H9 (cell line): ENCODE measurements around the gene ATRIP. TPM values are rescaled to one million over a fixed set of nuclear protein-coding genes. Genes with fewer than 3 reads are reported as not detected.

Experiments
- DNase-seq: peaks from one replicate; pipeline ENCODE4 v3.0.0-alpha.2; 2017
- H2AFZ ChIP-seq: one replicate; pipeline ENCODE4 v1.6.1; 2013; ENCODE audit warnings: mild to moderate bottlenecking, low read length, control low read depth, moderate library complexity
- H2AK5ac ChIP-seq: 2 replicates; pipeline ENCODE4 v1.6.1; 2013; ENCODE audit warnings: low read length, control low read depth, mixed read lengths; ENCODE audit not compliant: insufficient read length
- H2BK120ac ChIP-seq: one replicate; pipeline ENCODE4 v1.6.1; 2013; ENCODE audit warnings: low read depth, mild to moderate bottlenecking, low read length, control low read depth, inconsistent platforms; ENCODE audit not compliant: poor library complexity, severe bottlenecking
- H2BK12ac ChIP-seq: 2 replicates; pipeline ENCODE4 v1.6.1; 2013; ENCODE audit warnings: low read length, control low read depth, mixed read lengths, low read depth; ENCODE audit not compliant: insufficient read length
- H2BK15ac ChIP-seq: 2 replicates; pipeline ENCODE4 v1.6.1; 2013; ENCODE audit warnings: low read depth, low read length, control low read depth
- H2BK20ac ChIP-seq: one replicate; pipeline ENCODE4 v1.6.1; 2013; ENCODE audit warnings: low read depth, mild to moderate bottlenecking, low read length, control low read depth, inconsistent platforms; ENCODE audit not compliant: poor library complexity, severe bottlenecking
- H2BK5ac ChIP-seq: 2 replicates; pipeline ENCODE4 v1.6.1; 2013; ENCODE audit warnings: low read length, control low read depth, mixed read lengths; ENCODE audit not compliant: insufficient read length
- H3K14ac ChIP-seq: 2 replicates; pipeline ENCODE4 v1.6.1; 2013; ENCODE audit warnings: low read length, control low read depth; ENCODE audit not compliant: insufficient read depth
- H3K18ac ChIP-seq: 2 replicates; pipeline ENCODE4 v1.6.1; 2013; ENCODE audit warnings: low read depth, mild to moderate bottlenecking, mixed read lengths, low read length, control low read depth; ENCODE audit not compliant: insufficient read length
- H3K23ac ChIP-seq: 2 replicates; pipeline ENCODE4 v1.6.1; 2013; ENCODE audit warnings: low read length, control low read depth, mixed read lengths, low read depth; ENCODE audit not compliant: insufficient read length
- H3K23me2 ChIP-seq: 2 replicates; pipeline ENCODE4 v1.6.1; 2013; ENCODE audit warnings: low read depth, mild to moderate bottlenecking, mixed read lengths, low read length, control low read depth; ENCODE audit not compliant: insufficient read length, poor library complexity, severe bottlenecking
- H3K27ac ChIP-seq: 2 replicates; pipeline ENCODE4 v1.5.1; 2013; ENCODE audit warnings: low read length, control low read depth, mixed read lengths, low read depth; ENCODE audit not compliant: insufficient read length
- H3K27me3 ChIP-seq: 2 replicates; pipeline ENCODE4 v1.6.1; 2013; ENCODE audit warnings: low read length, control low read depth, inconsistent platforms; ENCODE audit not compliant: insufficient read depth
- H3K4ac ChIP-seq: 2 replicates; pipeline ENCODE4 v1.6.1; 2013; ENCODE audit warnings: low read depth, mild to moderate bottlenecking, control low read depth, inconsistent platforms, low read length, moderate library complexity
- H3K4me1 ChIP-seq: 2 replicates; pipeline ENCODE4 v1.6.1; 2013; ENCODE audit warnings: low read length, control low read depth, inconsistent platforms; ENCODE audit not compliant: insufficient read depth
- H3K4me2 ChIP-seq: 2 replicates; pipeline ENCODE4 v1.6.1; 2013; ENCODE audit warnings: low read length, control low read depth, mixed read lengths; ENCODE audit not compliant: insufficient read length, insufficient read depth
- H3K56ac ChIP-seq: 2 replicates; pipeline ENCODE4 v1.6.1; 2013; ENCODE audit warnings: low read depth, mild to moderate bottlenecking, mixed read lengths, low read length, control low read depth; ENCODE audit not compliant: insufficient read length
- H3K79me1 ChIP-seq: 2 replicates; pipeline ENCODE4 v1.6.1; 2013; ENCODE audit warnings: low read depth, mild to moderate bottlenecking, moderate library complexity, low read length, control low read depth, inconsistent platforms; ENCODE audit not compliant: insufficient read depth, poor library complexity, severe bottlenecking
- H3K79me2 ChIP-seq: 2 replicates; pipeline ENCODE4 v1.6.1; 2013; ENCODE audit warnings: low read length, control low read depth, inconsistent platforms; ENCODE audit not compliant: insufficient read depth
- H3K9ac ChIP-seq: 2 replicates; pipeline ENCODE4 v1.6.1; 2013; ENCODE audit warnings: low read length, control low read depth, mixed read lengths; ENCODE audit not compliant: insufficient read length; ENCODE audit errors: extremely low read depth
- H3K9me3 ChIP-seq: one replicate; pipeline ENCODE4 v1.6.1; 2013; ENCODE audit warnings: low read depth, low read length, inconsistent platforms; ENCODE audit not compliant: control insufficient read depth
- H3T11ph ChIP-seq: one replicate; pipeline ENCODE4 v1.6.1; 2013; ENCODE audit warnings: mild to moderate bottlenecking, low read length, control low read depth, inconsistent platforms
- H4K20me1 ChIP-seq: one replicate; pipeline ENCODE4 v1.6.1; 2013; ENCODE audit not compliant: control insufficient read depth, insufficient read length, insufficient read depth
- H4K5ac ChIP-seq: 2 replicates; pipeline ENCODE4 v1.6.1; 2013; ENCODE audit warnings: low read depth, mild to moderate bottlenecking, mixed read lengths, low read length, control low read depth; ENCODE audit not compliant: insufficient read length
- H4K8ac ChIP-seq: replicated peaks from 2 replicates; pipeline ENCODE4 v1.6.1; 2013; ENCODE audit warnings: low read length, control low read depth, mixed read lengths, low read depth; ENCODE audit not compliant: insufficient read length
- H4K91ac ChIP-seq: 2 replicates; pipeline ENCODE4 v1.6.1; 2013; ENCODE audit warnings: low read depth, mild to moderate bottlenecking, moderate library complexity, mixed read lengths, low read length, control low read depth; ENCODE audit not compliant: insufficient read length
- H3K27ac Mint-ChIP-seq, 3 experiments: 2 replicates in 2 of 3; 3 replicates in 1 of 3; pipeline ENCODE4 v1.8.0; 2020 to 2021; ENCODE audit warnings: mixed read lengths in 3 of 3, mild to moderate bottlenecking in 1 of 3, moderate library complexity in 1 of 3
- H3K27me3 Mint-ChIP-seq: 2 replicates; pipeline ENCODE4 v1.8.0; 2021; ENCODE audit warnings: low read depth, mild to moderate bottlenecking, moderate library complexity, mixed read lengths
- H3K36me3 Mint-ChIP-seq, 3 experiments: 2 replicates in 2 of 3; 3 replicates in 1 of 3; pipeline ENCODE4 v1.8.0; 2020 to 2021; ENCODE audit warnings: low read depth in 3 of 3, mixed read lengths in 3 of 3; ENCODE audit not compliant: insufficient read depth in 1 of 3
- H3K4me1 Mint-ChIP-seq, 2 experiments: 2 replicates each; pipeline ENCODE4 v1.8.0; 2020; ENCODE audit warnings: mixed read lengths in 2 of 2
- H3K4me3 Mint-ChIP-seq, 2 experiments: 2 replicates in 1 of 2; 3 replicates in 1 of 2; pipeline ENCODE4 v1.8.0; 2020 to 2021; ENCODE audit warnings: mild to moderate bottlenecking in 2 of 2, mixed read lengths in 2 of 2, moderate library complexity in 1 of 2
- H3K9me3 Mint-ChIP-seq, 2 experiments: 2 replicates in 1 of 2; 3 replicates in 1 of 2; pipeline ENCODE4 v1.8.0; 2020; ENCODE audit warnings: mild to moderate bottlenecking in 2 of 2, mixed read lengths in 2 of 2, moderate library complexity in 1 of 2
- CTCF ChIP-seq: fragments of 200-600 bp; sonication (generic); conservative IDR thresholded peaks from 3 replicates; pipeline ENCODE4 v1.8.0; 2021; ENCODE audit warnings: antibody characterized with exemption, mild to moderate bottlenecking
- WGBS: extraction: QIAGEN DNeasy Blood & Tissue Kit; methylation state at CpG from one replicate; pipeline ENCODE4 v1.1.7; 2013; ENCODE audit warnings: missing lambda C conversion rate, low lambda C conversion rate, mixed read lengths; ENCODE audit not compliant: insufficient read length; ENCODE audit errors: extremely low coverage; 5-methylcytosine and 5-hydroxymethylcytosine counted together
- total RNA-seq: library from RNA; stranded (reverse); gene quantifications from 2 replicates; pipeline ENCODE4 v1.2.1, GENCODE V29; 2021

The ATRIP gene
- total RNA-seq, 1 experiment from 2014 or later, result 16.3 TPM

DNA sequence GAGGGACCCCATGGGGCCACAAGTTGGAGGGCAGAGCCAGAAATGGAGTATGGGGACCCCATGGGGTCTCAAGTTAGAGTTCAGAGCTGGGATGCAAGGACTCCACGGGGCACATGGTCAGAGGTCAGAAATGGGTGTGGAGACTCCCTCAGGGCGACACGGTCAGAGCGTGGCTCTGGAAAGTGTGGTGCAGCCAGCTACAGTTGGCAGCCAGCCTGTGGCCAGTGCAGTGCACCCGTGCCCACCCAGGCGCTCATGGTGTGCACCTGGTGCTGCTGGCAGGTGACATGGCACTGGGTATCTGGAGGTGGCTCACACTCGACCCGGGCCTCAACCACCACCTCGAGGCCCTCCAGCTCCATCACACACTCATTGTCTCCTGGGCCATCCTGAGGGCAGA is 27.9 kb upstream of the ATRIP start:
- H3K4me3 Mint-ChIP-seq, result no peak overlapping the region
- no peak for DNase-seq
- H3K23me2 ChIP-seq, result no peaks in the 10 kb centered on the region
- no peak overlapping the region for H2BK120ac ChIP-seq
- H4K91ac ChIP-seq, result no peak overlapping the region
- no peaks in the 10 kb centered on the region for H3K9me3 Mint-ChIP-seq
- H3K4me2 ChIP-seq, result no peak overlapping the region
- H3K23ac ChIP-seq, result no peak overlapping the region
- no peaks in the 10 kb centered on the region for H3K27me3 ChIP-seq
- H3K27me3 Mint-ChIP-seq, result no peaks in the 10 kb centered on the region
- H3K79me2 ChIP-seq, result no peaks in the 10 kb centered on the region
- H4K20me1 ChIP-seq, result no peaks in the 10 kb centered on the region
- H3K18ac ChIP-seq, result no peak overlapping the region
- no peak overlapping the region for H2AK5ac ChIP-seq
- H3K79me1 ChIP-seq, result no peaks in the 10 kb centered on the region
- peaks cover 44 to 85% (median 80%) of the 10 kb centered on the region in 3 experiments for H3K36me3 Mint-ChIP-seq
- H3K56ac ChIP-seq, result no peak overlapping the region
- H2BK20ac ChIP-seq, result no peak overlapping the region
- H2BK5ac ChIP-seq, result no peak overlapping the region
- peak overlapping the region in 1 of 3 experiments; percentile 86; a peak in 1 of 7 replicates for H3K27ac Mint-ChIP-seq
- H3K27ac ChIP-seq, result no peak overlapping the region
- H3K4me1 ChIP-seq, result no peaks in the 10 kb centered on the region
- H2BK12ac ChIP-seq, result no peak overlapping the region
- H4K5ac ChIP-seq, result no peak overlapping the region
- H3K9ac ChIP-seq, result no peak overlapping the region
- H4K8ac ChIP-seq, result no peak overlapping the region
- no peaks in the 10 kb centered on the region for H3K9me3 ChIP-seq
- WGBS, result no CpG with 5 or more reads among the region's 9 CpGs
- H3K4me1 Mint-ChIP-seq, result no peaks in the 10 kb centered on the region
- no peak overlapping the region for H3T11ph ChIP-seq
- no peak overlapping the region for H2BK15ac ChIP-seq
- H2AFZ ChIP-seq, result no peak overlapping the region
- no peak overlapping the region for H3K14ac ChIP-seq
- H3K4ac ChIP-seq, result no peak overlapping the region
- no peak for TF ChIP-seq CTCF
